Lower leg skin (tissue), 3 donors: ENCODE measurements around the gene ALKBH3.

Experiments
- POLR2A ChIP-seq, 2 donors: fragments of 450-650 bp; IDR thresholded peaks; one replicate each; pipeline ENCODE4 v1.6.1; 2016 to 2017; ENCODE audit warnings: antibody characterized with exemption in 2 of 2, mild to moderate bottlenecking in 1 of 2, moderate library complexity in 1 of 2
- TF ChIP-seq, protein P1 (sequence below), 3 donors: fragments of 450-650 bp; IDR thresholded peaks; one replicate each; pipeline ENCODE4 v1.5.1; 2016; ENCODE audit warnings: antibody characterized with exemption in 3 of 3, mild to moderate bottlenecking in 3 of 3, moderate library complexity in 2 of 3

DNA sequence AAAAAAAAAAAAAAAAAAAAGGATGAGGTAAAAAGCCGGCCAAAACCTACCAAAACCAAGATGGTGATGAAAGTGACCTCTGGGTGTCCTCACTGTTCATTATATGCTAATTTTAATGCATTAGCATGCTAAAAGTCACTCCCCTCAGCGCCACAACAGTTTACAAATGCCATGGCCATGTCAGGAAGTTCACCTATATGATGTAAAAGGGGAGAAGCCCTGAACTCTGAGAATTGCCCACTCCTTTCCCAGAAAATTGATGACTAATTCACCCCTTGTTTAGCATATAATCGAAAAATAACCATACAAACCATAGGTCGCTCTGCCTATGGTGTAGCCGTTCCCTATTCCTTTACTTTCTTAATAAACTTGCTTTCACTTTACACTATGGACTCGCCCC is 72.9 kb downstream of the ALKBH3 start:
- TF ChIP-seq, protein P1, sequence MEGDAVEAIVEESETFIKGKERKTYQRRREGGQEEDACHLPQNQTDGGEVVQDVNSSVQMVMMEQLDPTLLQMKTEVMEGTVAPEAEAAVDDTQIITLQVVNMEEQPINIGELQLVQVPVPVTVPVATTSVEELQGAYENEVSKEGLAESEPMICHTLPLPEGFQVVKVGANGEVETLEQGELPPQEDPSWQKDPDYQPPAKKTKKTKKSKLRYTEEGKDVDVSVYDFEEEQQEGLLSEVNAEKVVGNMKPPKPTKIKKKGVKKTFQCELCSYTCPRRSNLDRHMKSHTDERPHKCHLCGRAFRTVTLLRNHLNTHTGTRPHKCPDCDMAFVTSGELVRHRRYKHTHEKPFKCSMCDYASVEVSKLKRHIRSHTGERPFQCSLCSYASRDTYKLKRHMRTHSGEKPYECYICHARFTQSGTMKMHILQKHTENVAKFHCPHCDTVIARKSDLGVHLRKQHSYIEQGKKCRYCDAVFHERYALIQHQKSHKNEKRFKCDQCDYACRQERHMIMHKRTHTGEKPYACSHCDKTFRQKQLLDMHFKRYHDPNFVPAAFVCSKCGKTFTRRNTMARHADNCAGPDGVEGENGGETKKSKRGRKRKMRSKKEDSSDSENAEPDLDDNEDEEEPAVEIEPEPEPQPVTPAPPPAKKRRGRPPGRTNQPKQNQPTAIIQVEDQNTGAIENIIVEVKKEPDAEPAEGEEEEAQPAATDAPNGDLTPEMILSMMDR (IDR thresholded peaks at IDR 0.05), result no peak
- no peak for TF ChIP-seq POLR2A (IDR thresholded peaks at IDR 0.05)
